Measurements from ENCODE around the gene NAGLU.
A peak's percentile ranks its signal among the peaks of the same experiment; 100 is the strongest.

NAGLU gene

DNA sequence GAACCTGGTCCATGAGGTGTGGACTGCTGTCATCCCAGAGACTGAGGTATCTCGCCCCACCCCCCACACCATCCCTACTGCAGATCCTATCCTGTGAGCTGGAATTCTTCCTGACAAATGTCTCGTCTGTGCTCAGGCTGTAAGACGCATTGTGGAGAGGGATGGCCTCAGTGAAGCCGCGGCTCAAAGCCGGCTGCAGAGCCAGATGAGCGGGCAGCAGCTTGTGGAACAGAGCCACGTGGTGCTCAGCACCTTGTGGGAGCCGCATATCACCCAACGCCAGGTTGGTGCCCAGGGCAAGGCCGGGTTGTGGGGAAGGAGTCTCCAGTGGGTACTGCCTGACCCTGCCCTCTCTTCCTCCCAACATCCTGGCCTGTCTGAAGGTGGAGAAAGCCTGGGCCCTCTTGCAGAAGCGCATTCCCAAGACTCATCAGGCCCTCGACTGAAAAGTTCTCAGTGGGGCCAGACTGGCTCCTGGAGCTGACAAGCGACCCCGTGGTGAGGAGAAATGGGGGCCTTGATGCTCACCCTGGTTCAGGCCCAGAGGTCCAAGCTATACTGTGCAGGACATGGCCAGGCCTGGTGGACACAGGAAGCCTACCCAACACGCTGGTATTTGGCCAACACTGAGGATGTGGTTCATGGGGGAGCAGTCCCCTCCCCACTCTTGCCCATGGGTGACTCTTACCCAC, 29.6 kb downstream of the NAGLU start:
- DNase-seq (ENCODE audit: low spot score): no peak

DNA sequence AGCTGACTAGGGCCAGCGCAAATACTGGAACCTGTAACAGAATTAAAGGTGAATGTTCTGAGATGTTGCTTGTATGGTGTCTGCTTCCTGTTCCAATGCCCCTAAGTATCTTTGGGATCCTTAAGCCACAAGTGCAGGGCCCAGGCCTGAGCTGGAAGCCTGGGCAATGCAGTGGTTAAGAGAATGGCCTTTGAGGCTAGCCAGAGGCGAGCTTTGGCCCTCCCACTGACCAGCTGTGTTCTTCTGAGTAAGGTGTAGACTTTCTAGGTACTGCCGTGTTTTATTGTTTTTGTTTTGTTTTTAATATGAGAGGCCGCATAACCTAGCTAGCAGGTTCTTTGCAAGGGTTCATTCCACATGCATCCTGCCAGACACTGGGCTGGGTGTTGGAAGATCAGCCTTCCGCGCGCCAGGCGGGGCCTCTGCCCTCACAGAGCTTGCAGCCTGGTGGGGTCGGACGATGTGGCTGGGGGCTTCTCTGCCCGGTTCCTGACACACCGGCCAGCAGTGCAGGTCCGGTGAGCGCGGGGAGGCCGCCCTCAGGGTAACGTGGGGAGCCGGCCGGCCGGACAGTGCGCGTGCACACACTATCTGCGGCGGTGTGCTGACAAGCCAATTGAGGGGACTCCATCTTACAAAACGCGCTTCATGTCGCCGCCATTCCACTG, 30.3 kb downstream of the NAGLU start:
- DNase-seq (ENCODE audit: low spot score): no peak

DNA sequence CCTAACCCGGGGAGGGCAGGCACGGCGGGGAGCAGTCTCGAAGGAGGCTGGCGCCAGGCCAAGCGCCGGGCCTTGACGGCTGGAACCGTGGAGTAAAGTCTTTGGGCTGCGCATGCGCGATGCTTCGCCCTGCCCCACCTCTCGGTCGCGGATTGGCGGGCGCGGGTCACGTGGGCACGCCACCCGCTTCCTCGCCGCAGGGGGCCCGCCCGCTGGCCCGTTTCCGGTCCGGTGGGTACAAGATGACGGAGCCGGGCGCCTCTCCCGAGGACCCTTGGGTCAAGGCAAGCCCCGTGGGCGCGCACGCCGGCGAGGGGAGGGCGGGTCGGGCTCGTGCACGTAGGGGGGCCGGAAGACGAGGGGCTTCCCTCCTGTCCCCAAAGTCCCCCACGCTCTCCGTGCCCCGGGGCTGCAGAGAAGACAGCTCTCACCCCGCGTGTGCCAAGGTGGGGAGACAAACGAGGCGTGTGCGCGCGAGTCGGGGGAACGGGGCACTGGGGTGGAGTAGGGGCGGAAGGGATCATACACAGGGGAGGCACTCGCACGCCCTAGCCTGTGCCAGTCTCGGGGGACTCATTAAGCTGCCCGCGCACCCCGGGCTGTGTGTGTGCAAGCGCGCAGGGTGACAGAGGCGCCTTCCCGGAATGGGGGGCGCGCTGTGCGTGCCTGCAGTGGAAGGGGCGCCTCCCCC, 31.0 kb downstream of the NAGLU start, which contains the start of gene MLX:
TSS of gene MLX (plus strand) at position 218 of the 691 bp plus-strand sequence. CDS start at position 243, 25 bp downstream.
- DNase-seq (ENCODE audit: low spot score): peak; percentile 99

DNA sequence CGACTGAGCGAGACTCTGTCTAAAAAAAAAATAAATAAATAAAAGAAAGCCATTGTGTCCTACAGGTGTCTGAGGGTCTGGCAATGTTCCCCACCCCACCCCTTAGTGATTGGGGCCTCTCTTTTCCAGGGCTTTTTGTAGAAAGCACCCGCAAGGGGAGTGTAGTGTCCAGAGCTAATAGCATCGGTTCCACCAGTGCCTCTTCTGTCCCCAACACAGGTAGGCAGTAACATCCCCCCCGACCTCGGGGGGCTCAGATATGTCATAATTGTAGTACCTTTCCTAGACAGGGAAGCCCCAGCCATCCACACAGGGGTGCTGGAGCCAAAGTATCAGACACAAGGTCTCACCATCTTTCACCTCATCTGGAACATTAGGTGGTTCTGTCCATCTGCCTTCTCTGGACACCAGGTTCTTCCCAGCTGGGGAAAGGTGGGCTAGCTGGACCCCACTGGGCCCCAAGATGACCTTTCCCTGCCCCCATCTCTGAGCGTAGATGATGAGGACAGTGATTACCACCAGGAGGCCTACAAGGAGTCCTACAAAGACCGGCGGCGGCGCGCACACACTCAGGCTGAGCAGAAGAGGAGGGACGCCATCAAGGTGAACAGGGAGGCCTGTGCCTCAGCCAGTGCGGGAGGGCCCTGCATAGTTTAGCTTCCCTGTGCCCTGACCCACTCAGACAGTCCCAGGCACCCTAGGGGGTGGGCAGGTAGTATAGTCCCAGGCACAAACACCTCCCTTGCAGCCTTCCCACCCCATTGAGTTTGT, 32.5 kb downstream of the NAGLU start:
- DNase-seq (ENCODE audit: low spot score): no peak

DNA sequence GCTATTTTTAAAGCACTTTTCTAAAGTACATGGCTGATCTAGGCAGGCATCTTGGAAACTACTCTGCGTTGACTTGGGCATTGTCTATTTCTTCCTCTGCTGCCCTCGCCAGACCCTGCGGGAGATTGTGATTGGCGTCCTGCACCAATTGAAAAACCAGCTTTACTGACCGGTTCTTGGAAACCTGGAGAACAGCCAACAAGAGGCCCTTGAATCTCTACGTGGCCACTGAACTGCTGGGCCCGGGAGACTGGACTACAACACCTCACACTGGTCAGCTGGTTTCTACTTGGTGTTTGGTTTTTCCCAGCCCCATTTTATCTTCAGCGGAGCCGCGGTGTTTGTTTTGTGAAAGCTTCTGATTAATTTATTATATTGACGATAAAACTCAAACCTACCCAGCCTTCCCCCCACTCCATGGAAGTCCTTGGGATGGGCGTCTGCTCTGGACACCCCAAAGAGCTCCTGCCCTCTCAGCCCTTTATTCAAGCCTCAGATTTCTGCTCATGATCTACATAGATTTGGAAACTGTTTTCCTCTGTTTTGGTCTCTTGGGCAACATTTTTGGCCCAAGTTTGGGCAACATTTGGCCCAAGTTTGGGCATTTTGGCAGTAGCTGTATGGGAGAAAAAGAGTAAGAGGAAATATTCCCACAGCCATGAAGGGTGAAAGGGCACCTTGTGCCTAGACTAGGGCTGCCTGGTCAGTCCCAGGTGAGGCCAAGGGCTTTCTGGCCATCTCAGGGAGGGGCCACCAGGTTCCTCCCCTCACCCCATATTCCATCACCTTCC, 35.6 kb downstream of the NAGLU start:
- no peak for DNase-seq (ENCODE audit: low spot score)

DNA sequence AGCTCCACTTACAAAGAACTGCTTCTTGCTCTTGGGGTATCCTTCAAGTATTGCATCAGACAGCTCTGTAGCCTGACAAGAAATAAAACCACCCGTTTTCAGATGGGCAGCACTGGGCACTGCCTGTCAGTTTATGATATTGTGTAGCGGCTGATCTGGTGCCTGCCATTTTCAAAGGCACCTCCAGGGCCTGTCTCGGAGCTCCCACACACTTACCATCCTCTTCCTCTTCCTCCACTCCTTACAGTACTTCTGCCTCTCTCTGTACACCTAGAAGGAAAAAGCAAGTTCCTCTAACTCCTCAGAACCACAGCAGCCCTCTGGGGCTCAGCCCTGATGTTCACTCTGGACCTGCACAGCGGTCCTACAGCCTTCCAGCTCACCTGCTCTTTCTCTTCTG, 37.1 kb downstream of the NAGLU start:
- no peak for DNase-seq (ENCODE audit: low spot score)

DNA sequence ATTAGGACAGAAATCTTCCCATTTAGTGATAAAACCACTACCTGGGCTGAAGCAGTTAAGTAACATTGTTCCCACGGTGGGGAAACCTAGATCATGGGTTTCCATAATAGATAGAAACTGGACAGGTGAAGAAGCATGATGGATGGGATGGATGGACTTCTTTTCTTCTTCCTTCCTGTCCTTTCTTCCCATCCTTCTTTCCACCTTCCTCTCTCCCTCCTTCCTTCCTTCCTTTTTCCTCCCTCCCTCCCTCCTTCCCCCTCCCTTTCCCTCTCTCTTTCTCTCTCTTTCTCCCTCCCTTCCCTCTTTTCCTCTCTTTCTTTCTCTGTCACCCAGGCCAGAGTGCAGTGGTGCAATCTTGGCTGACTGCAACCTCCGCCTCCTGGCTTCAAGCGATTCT, 38.4 kb downstream of the NAGLU start:
- DNase-seq (ENCODE audit: low spot score): no peak

DNA sequence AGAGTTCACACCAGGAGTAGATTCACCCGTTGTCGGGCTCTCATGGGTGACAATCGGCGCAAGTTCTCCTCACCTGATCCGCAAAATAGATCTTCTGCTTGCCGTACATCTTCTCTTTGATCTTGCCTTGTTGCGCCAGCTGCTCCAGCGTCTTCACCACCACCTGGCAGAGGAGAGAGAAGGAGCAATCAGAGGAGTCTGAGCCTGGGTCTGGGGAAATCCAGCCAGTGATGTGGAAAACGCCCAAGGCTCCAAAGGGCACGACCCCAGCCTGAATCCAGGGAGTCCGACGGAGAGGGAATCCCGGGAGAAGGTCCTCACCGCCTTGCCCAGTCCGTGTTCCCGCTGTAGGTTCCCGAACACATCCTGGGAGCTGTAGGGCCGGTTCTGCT, 41.1 kb downstream of the NAGLU start:
- DNase-seq (ENCODE audit: low spot score): no peak

DNA sequence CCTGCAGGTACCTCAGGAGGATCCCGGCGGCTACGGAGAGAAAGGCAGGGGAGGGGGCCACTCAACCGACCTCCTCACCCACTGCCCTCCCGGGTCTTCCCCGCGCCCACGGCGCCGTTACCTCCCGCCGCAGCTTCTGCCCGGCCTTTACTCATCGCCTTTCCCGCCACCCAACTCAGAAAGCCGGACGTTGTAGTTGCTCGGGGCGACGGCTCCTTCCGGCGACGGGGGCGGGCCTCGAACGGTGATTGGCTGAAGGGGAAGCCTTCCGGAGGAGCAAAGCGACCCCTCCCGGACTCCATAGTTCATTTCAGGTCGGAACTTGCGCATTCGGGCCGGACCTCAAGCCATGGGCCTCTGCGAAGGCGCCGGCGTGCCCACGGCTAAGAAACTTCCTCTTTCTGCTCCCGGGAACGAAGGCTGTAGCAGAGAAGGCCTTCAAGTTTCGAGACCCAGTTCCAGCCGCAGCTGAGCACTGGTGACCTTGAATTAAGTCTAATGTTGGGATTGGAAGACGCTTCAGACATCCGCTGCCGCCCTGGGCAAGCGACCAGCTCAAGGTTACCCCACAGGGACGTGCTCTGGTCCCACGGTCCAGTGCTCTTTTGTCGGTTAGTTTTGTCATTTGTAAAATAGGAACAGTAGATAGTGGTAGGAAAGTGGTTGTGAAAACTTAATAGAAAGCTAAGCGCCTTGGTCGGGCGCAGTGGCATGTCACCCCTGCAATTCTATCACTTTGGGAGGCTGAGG, 41.7 kb downstream of the NAGLU start, which contains the start of gene PSMC3IP:
TSS of gene PSMC3IP (minus strand) at position 198 of the 750 bp plus-strand sequence. CDS start at position 155, 43 bp downstream.
- peak; percentile 92 for DNase-seq (ENCODE audit: low spot score)

DNA sequence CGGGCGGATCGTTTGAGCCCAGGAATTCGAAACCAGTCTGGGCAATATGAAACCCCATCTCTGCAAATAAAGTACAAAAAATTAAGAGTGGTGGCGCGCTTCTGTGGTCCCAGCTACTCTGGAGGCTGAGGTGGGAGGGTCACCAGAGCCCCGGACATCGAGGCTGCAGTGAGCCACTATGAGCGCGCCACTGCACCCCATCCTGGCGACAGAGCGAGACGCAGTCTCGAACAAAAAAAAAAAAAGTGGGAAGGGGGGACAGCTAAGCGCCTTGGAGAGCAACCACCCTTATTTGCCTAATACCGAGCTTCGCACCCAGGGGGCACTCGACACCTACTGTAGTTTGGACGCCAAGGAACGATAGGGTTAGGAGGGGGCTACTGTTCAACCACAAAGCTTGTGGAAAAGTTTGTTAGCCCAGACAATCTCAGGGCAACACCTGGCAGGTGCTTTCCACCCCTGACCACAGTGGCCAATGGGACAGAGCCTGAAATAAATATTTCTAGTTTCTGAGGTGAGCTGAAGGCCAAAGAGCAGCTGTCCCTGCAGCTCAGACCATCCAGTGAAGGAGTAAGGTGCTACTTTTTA, 42.3 kb downstream of the NAGLU start:
- peak; percentile 82 for DNase-seq (ENCODE audit: low spot score)

DNA sequence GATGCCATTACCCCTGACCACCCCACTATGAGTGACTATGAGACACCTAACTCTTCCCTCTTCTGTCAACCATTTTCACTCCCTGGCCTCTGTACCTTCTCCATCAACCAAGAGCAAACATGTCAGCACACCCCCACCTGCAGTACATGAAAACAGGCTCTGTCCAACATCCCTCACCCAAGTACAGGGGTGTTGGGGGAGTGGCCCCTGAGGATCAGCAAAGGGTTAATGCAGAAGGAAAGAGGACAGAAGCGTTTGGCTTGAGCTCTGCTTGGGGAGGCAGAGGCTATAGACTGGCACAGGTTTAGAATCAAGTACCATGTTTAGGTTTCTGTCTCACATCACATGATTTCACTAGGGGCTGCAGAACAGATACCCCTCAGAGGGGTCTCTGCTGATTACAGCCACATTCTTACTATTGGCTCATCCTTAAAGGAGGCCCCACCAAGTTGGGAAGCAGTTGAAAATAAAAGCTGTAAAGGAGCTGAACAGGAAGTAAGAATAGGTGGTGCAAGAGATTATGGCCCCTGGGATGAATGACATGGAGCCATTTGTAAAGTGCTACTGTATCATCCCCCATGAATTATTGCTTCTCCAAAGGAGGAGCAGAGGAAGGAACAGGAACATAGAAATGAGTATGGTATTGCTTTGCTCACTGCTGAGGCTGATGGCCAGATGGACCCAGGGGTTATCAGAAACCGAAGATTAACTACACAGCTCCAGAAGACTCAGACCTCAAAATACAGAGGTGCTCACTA, 43.9 kb downstream of the NAGLU start:
- DNase-seq (ENCODE audit: low spot score): no peak

DNA sequence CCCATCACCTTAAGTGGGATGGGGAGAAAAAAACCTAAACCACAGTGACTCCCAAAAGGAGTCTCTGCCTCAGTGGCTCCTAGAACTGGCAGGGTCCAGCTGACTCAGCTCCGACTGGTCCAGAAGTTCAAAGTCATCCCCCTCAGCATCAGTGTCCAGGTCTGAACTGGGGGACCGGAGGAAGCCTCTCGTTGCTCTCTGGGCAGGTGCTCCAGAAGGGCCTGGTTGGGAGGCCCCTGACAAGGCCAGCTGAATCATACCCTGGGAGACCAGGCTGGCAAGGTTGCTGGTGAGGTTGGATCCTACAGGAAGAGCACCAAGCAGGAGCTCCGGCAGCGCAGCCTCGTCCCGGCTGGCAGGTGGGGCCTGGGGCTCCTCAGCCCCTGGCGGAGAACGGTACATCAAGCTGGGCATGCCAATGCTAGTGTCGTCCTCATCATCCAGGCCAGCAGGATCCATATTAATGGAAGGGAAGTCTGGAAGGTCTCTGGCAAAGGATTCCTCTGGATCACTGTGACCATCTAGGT, 45.8 kb downstream of the NAGLU start:
- DNase-seq (ENCODE audit: low spot score): no peak

DNA sequence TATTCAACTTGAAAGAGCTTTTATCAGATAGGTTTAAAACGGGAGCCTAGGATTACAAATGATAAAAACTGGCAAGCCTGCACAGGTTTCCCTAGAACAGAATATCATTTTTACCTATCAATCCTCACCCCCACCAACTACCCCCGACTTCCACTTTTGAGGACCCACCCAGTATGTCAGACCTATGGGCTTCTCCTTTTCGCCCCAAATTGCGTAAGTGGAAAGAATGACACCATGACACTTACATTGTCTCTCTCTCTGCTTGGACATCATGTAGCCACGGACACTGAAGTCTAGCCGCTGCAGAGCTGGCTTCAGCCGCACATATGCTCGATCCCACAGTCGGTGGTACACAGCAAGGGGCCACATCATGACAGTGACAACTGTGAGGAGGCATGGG, 48.8 kb downstream of the NAGLU start:
- no peak for DNase-seq (ENCODE audit: low spot score)

DNA sequence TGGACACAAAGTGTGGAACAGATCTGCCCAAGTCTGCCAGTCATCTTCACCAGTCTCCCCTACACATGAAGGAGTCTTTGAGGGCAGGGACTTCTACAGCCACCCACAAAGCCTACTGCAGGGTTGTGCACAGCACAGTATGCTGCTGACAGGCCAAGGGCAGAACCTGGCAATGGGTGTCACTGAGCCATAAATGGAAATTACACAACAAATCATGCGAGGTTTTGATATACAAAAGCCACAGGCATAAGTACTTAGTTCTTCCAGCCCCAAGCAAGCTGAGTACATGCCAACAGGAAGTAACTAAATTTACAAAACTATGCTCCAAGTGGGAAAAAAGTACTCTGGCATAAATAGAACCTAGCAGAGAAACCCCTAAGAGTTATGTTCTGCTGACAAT, 49.3 kb downstream of the NAGLU start:
- DNase-seq (ENCODE audit: low spot score): no peak

DNA sequence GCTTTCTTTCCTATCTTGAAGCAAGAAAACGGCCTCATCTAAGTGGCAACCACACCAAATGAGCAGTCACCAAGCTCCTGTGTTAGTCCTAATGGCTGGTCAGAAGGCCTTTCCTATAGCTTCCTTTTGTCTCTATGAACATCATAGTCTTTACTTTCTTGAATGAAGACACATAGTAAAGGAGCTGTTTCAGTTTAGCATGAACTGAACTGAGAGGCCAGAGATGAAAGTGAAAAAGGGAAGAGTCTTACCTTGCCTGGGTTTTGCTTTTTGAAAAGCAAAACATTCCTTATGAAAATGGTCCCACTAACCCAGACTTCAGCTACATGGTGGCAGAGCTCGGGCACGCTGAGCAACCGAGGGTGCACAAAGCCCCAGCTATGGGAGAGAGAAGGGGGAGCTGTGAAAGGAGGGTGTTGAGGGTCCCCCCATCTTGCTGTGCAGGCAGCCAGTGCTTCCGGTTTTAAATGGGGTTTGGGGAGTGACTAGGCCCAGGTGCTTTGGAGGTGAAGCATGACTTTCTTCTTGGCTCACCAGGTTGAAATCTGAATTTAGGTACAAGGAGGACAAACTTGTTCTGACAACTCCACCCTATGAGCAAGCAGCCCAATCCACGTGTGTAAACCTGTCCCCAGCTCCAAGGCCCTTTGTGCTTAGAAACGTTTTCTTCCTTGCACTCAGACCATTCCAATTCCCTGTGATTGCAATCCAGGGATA, 50.6 kb downstream of the NAGLU start:
- DNase-seq (ENCODE audit: low spot score): no peak

DNA sequence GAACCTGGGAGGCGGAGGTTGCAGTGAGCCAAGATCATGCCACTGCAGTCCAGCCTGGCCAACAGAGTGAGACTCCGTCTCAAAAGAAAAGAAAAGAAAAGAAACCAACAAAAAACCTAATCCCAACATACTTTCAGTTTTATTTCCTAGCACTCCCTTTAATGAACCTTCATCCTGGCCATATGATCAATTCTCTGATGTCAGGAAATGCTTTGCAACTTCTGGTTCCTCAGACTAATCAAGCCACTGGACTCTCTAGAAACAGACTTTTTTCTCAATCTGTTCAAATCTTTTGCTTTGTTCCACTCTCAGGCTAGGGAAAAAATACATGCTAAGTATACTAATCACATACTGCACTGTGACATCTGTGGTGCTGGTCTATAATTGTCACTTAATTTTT, 54.8 kb downstream of the NAGLU start:
- no peak for DNase-seq (ENCODE audit: low spot score)

DNA sequence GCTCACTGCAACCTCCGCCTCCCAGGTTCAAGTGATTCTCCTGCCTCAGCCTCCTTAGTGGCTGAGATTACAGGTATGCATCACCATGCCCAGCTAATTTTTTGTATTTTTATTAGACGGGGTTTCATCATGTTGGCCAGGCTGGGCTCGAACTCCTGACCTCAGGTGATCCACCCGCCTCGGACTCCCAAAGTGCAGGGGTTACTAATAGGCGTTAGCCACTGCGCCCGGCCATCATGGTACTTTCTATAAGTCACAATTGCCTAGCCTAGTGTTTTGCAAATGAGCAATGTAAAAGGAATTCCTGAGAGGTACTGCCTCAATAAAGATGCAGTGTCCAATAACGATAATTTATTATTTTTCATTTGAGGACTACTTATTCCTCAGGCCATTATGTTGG, 55.4 kb downstream of the NAGLU start:
- DNase-seq (ENCODE audit: low spot score): no peak
